ENCODE results near the gene RNF167. TPM values are rescaled to one million over a fixed set of nuclear protein-coding genes. Genes with fewer than 3 reads are reported as not detected.

Gene RNF167
- polyA plus RNA-seq, 4 donors = 108 to 132 (median 123) TPM

- peaks cover 6 to 65% (median 13%) of the 10 kb centered on the region in 3 donors for H3K36me3 ChIP-seq (ENCODE audit: control insufficient read depth in 3 of 3, insufficient read depth in 2 of 3, low read depth in 1 of 3, low read length in 3 of 3)
- DNase-seq = peak in 1 of 2 donors; percentile 45
- peaks cover 0 to 26% (median 4%) of the 10 kb centered on the region in 3 donors for H3K4me1 ChIP-seq (ENCODE audit: control insufficient read depth in 3 of 3, insufficient read depth in 2 of 3, low read depth in 1 of 3, low read length in 2 of 3)
- FAIRE-seq = no peak
- WGBS, 3 donors = 65 to 73% (median 73%) methylated on average over 16 of the region's 16 CpGs
- no peaks in the 10 kb centered on the region for H3K27me3 ChIP-seq (ENCODE audit: control insufficient read depth in 3 of 3, insufficient read depth in 3 of 3, low read length in 3 of 3)
- peak overlapping the region in 1 of 3 donors; percentile 83 for H3K4me3 ChIP-seq (ENCODE audit: low read depth in 1 of 3, low read length in 3 of 3)
- peak overlapping the region in 2 of 3 donors; percentile 65 to 99 for H3K27ac ChIP-seq (ENCODE audit: low read depth in 1 of 3, low read length in 2 of 3)
- no peaks in the 10 kb centered on the region for H3K9me3 ChIP-seq (ENCODE audit: control insufficient read depth in 2 of 2, insufficient read depth in 1 of 2, low read depth in 1 of 2, low read length in 1 of 2)
These were observed 29.6 kb downstream of the RNF167 start for GRCh38 chr17:4969551-4970173.

- Histone ChIP-seq H3K4me1 (ENCODE audit: control insufficient read depth in 3 of 3, insufficient read depth in 2 of 3, low read depth in 1 of 3, low read length in 2 of 3) (peaks cover 0 to 26% (median 4%) of the 10 kb centered on the region in 3 donors), H3K36me3 (ENCODE audit: control insufficient read depth in 3 of 3, insufficient read depth in 2 of 3, low read depth in 1 of 3, low read length in 3 of 3) (peaks cover 6 to 65% (median 13%) of the 10 kb centered on the region in 3 donors), H3K9me3 (ENCODE audit: control insufficient read depth in 2 of 2, insufficient read depth in 1 of 2, low read depth in 1 of 2, low read length in 1 of 2) (no peaks in the 10 kb centered on the region), H3K4me3 (ENCODE audit: low read depth in 1 of 3, low read length in 3 of 3) (no peak overlapping the region), H3K27me3 (ENCODE audit: control insufficient read depth in 3 of 3, insufficient read depth in 3 of 3, low read length in 3 of 3) (no peaks in the 10 kb centered on the region), H3K27ac (ENCODE audit: low read depth in 1 of 3, low read length in 2 of 3) (no peak overlapping the region)
- FAIRE-seq = no peak
- 93 to 100% (median 94%) methylated on average over 8 of the region's 8 CpGs for WGBS, 3 donors
- DNase-seq = no peak
These were observed 30.2 kb downstream of the RNF167 start for GRCh38 chr17:4970273-4970672.

GRCh38 chr17:4971826-4972225, 31.8 kb downstream of the RNF167 start:
- Histone ChIP-seq H3K4me3 (ENCODE audit: low read depth in 1 of 3, low read length in 3 of 3) (no peak overlapping the region), H3K27ac (ENCODE audit: low read depth in 1 of 3, low read length in 2 of 3) (no peak overlapping the region), H3K4me1 (ENCODE audit: control insufficient read depth in 3 of 3, insufficient read depth in 2 of 3, low read depth in 1 of 3, low read length in 2 of 3) (peaks cover 0 to 23% (median 4%) of the 10 kb centered on the region in 3 donors), H3K36me3 (ENCODE audit: control insufficient read depth in 3 of 3, insufficient read depth in 2 of 3, low read depth in 1 of 3, low read length in 3 of 3) (peaks cover 6 to 66% (median 14%) of the 10 kb centered on the region in 3 donors), H3K9me3 (ENCODE audit: control insufficient read depth in 2 of 2, insufficient read depth in 1 of 2, low read depth in 1 of 2, low read length in 1 of 2) (no peaks in the 10 kb centered on the region), H3K27me3 (ENCODE audit: control insufficient read depth in 3 of 3, insufficient read depth in 3 of 3, low read length in 3 of 3) (no peaks in the 10 kb centered on the region)
- WGBS, 3 donors = 90 to 94% (median 92%) methylated on average over 6 of the region's 6 CpGs
- no peak for FAIRE-seq
- DNase-seq = no peak

GRCh38 chr17:4972322-4972721, 32.3 kb downstream of the RNF167 start:
- Histone ChIP-seq H3K4me3 (ENCODE audit: low read depth in 1 of 3, low read length in 3 of 3) (no peak overlapping the region), H3K27ac (ENCODE audit: low read depth in 1 of 3, low read length in 2 of 3) (no peak overlapping the region), H3K4me1 (ENCODE audit: control insufficient read depth in 3 of 3, insufficient read depth in 2 of 3, low read depth in 1 of 3, low read length in 2 of 3) (peaks cover 0 to 23% (median 4%) of the 10 kb centered on the region in 3 donors), H3K27me3 (ENCODE audit: control insufficient read depth in 3 of 3, insufficient read depth in 3 of 3, low read length in 3 of 3) (no peaks in the 10 kb centered on the region), H3K9me3 (ENCODE audit: control insufficient read depth in 2 of 2, insufficient read depth in 1 of 2, low read depth in 1 of 2, low read length in 1 of 2) (no peaks in the 10 kb centered on the region), H3K36me3 (ENCODE audit: control insufficient read depth in 3 of 3, insufficient read depth in 2 of 3, low read depth in 1 of 3, low read length in 3 of 3) (peaks cover 6 to 71% (median 18%) of the 10 kb centered on the region in 3 donors)
- DNase-seq (no peak), FAIRE-seq (no peak)
- WGBS, 3 donors = 90 to 94% (median 91%) methylated on average over 11 to 12 of the region's 12 CpGs

GRCh38 chr17:4972752-4973151, 32.7 kb downstream of the RNF167 start:
- DNase-seq = no peak
- WGBS, 3 donors = 87 to 95% (median 88%) methylated on average over 10 to 12 of the region's 12 CpGs
- no peaks in the 10 kb centered on the region for H3K9me3 ChIP-seq (ENCODE audit: control insufficient read depth in 2 of 2, insufficient read depth in 1 of 2, low read depth in 1 of 2, low read length in 1 of 2)
- H3K4me1 ChIP-seq (ENCODE audit: control insufficient read depth in 3 of 3, insufficient read depth in 2 of 3, low read depth in 1 of 3, low read length in 2 of 3) = peaks cover 0 to 23% (median 4%) of the 10 kb centered on the region in 3 donors
- peaks cover 6 to 75% (median 21%) of the 10 kb centered on the region in 3 donors for H3K36me3 ChIP-seq (ENCODE audit: control insufficient read depth in 3 of 3, insufficient read depth in 2 of 3, low read depth in 1 of 3, low read length in 3 of 3)
- H3K27me3 ChIP-seq (ENCODE audit: control insufficient read depth in 3 of 3, insufficient read depth in 3 of 3, low read length in 3 of 3) = no peaks in the 10 kb centered on the region
- H3K27ac ChIP-seq (ENCODE audit: low read depth in 1 of 3, low read length in 2 of 3) = no peak overlapping the region
- FAIRE-seq = no peak
- no peak overlapping the region for H3K4me3 ChIP-seq (ENCODE audit: low read depth in 1 of 3, low read length in 3 of 3)

- H3K27ac ChIP-seq (ENCODE audit: low read depth in 1 of 3, low read length in 2 of 3) = no peak overlapping the region
- no peaks in the 10 kb centered on the region for H3K27me3 ChIP-seq (ENCODE audit: control insufficient read depth in 3 of 3, insufficient read depth in 3 of 3, low read length in 3 of 3)
- WGBS, 3 donors = 90 to 94% (median 93%) methylated on average over 10 of the region's 10 CpGs
- FAIRE-seq = no peak
- H3K4me3 ChIP-seq (ENCODE audit: low read depth in 1 of 3, low read length in 3 of 3) = no peak overlapping the region
- H3K9me3 ChIP-seq (ENCODE audit: control insufficient read depth in 2 of 2, insufficient read depth in 1 of 2, low read depth in 1 of 2, low read length in 1 of 2) = no peaks in the 10 kb centered on the region
- DNase-seq = no peak
- H3K4me1 ChIP-seq (ENCODE audit: control insufficient read depth in 3 of 3, insufficient read depth in 2 of 3, low read depth in 1 of 3, low read length in 2 of 3) = peaks cover 0 to 20% (median 4%) of the 10 kb centered on the region in 3 donors
- peaks cover 6 to 79% (median 28%) of the 10 kb centered on the region in 3 donors for H3K36me3 ChIP-seq (ENCODE audit: control insufficient read depth in 3 of 3, insufficient read depth in 2 of 3, low read depth in 1 of 3, low read length in 3 of 3)
These were observed 33.4 kb downstream of the RNF167 start for GRCh38 chr17:4973256-4974114.

- FAIRE-seq (no peak), DNase-seq (no peak)
- Histone ChIP-seq H3K36me3 (ENCODE audit: control insufficient read depth in 3 of 3, insufficient read depth in 2 of 3, low read depth in 1 of 3, low read length in 3 of 3) (peaks cover 6 to 78% (median 28%) of the 10 kb centered on the region in 3 donors), H3K27ac (ENCODE audit: low read depth in 1 of 3, low read length in 2 of 3) (no peak overlapping the region), H3K4me3 (ENCODE audit: low read depth in 1 of 3, low read length in 3 of 3) (no peak overlapping the region), H3K27me3 (ENCODE audit: control insufficient read depth in 3 of 3, insufficient read depth in 3 of 3, low read length in 3 of 3) (no peaks in the 10 kb centered on the region), H3K9me3 (ENCODE audit: control insufficient read depth in 2 of 2, insufficient read depth in 1 of 2, low read depth in 1 of 2, low read length in 1 of 2) (no peaks in the 10 kb centered on the region), H3K4me1 (ENCODE audit: control insufficient read depth in 3 of 3, insufficient read depth in 2 of 3, low read depth in 1 of 3, low read length in 2 of 3) (peaks cover 0 to 13% (median 0%) of the 10 kb centered on the region in 3 donors)
- WGBS, 3 donors = 87 to 94% (median 93%) methylated on average over 9 of the region's 9 CpGs
These were observed 34.1 kb downstream of the RNF167 start for GRCh38 chr17:4974115-4974670.

GRCh38 chr17:4978726-4979125, 38.7 kb downstream of the RNF167 start:
- no peaks in the 10 kb centered on the region for H3K27me3 ChIP-seq (ENCODE audit: control insufficient read depth in 3 of 3, insufficient read depth in 3 of 3, low read length in 3 of 3)
- no peaks in the 10 kb centered on the region for H3K9me3 ChIP-seq (ENCODE audit: control insufficient read depth in 2 of 2, insufficient read depth in 1 of 2, low read depth in 1 of 2, low read length in 1 of 2)
- H3K27ac ChIP-seq (ENCODE audit: low read depth in 1 of 3, low read length in 2 of 3) = no peak overlapping the region
- H3K4me3 ChIP-seq (ENCODE audit: low read depth in 1 of 3, low read length in 3 of 3) = no peak overlapping the region
- FAIRE-seq (no peak), DNase-seq (no peak)
- H3K36me3 ChIP-seq (ENCODE audit: control insufficient read depth in 3 of 3, insufficient read depth in 2 of 3, low read depth in 1 of 3, low read length in 3 of 3) = peaks cover 0 to 70% (median 32%) of the 10 kb centered on the region in 3 donors
- peaks cover 0 to 10% (median 0%) of the 10 kb centered on the region in 3 donors for H3K4me1 ChIP-seq (ENCODE audit: control insufficient read depth in 3 of 3, insufficient read depth in 2 of 3, low read depth in 1 of 3, low read length in 2 of 3)
